GM19238 (cell line): ENCODE data around the gene FAM174C.
A peak's percentile ranks its signal among the peaks of the same experiment; 100 is the strongest.
"Not testable (repeated sequence)": the region's sequence is repeated elsewhere in the genome, so short reads cannot be mapped to it uniquely, and the experiment has no call there.

Experiments used
- DNase-seq: peaks from one replicate; pipeline ENCODE4 v3.0.0; 2011; ENCODE audit warnings: low spot score; ENCODE audit not compliant: insufficient read length

FAM174C gene

GRCh38 chr19:1237027-1237659, 38.2 kb upstream of the FAM174C start:
- no peak for DNase-seq

GRCh38 chr19:1237754-1238368, 37.5 kb upstream of the FAM174C start, which contains the start of gene CBARP:
CBARP (minus strand) TSS chr19:1238005; CDS start chr19:1236100, 1,905 bp downstream.
- DNase-seq: no peak

DNA sequence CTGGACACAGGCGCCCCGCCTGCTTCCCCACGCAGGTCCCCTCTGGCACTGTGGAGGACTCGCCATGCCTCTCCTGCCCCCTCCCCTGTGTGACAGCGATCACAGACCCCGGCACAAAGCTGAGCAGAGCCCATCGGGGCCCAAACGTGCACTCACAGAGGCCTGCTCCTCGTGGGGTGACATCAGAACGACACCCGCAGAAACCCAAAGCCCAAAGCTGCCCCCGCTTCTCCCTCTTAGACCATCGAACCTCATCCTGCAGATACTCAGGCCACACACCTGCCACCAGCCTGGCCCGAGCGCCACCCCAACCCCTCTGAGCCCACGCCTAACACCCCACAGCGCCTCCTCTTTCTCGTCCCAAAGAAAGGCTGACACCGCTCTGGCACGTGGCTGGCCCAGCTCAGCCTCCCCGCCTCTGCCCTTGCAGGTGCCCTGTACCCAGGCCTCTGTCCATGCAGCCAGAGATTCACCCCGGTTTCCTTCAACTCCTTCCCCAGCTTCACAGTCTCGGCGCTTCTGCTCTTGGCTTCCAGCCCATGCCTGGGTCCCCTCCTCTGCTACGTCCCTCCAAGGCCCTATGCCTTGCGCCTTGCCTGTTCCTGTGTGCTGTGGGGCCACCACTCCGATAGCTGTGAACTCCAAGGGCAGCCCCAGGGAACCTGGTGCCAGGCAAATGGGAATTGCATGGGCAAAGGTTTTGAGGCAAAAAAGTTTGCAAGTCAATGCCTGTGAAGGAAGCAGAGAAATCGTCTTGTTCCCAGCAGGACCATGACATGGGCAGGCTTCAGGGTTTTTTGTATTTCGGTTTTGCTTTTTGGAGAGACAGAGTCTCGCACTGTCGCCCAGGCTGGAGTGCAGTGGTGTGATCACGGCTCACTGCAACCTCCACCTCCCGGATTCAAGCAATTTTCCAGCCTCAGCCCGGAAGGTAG, 36.7 kb upstream of the FAM174C start:
- DNase-seq: no peak

DNA sequence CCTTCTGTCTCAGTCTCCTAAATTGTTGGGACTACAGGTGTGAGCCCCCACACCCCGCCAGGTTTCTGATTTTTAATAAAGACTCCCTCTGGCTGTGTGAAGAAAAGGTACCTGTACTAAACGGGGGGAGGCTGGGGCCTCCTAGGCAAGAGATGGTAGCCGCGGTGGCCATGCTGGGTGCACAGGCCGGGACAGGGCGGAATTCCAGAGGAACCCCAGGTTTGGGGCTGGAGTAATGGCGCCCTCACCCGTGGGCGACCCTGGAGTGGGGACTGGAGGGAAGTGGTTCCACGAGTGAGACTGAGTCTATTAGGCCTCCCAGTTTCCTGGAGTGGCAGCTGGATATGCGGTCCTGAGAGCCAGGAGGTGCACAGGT, 35.9 kb upstream of the FAM174C start:
- no peak for DNase-seq

GRCh38 chr19:1239796-1240737, 35.3 kb upstream of the FAM174C start:
- DNase-seq: peak; percentile 100

GRCh38 chr19:1240925-1241324, 34.4 kb upstream of the FAM174C start:
- no peak for DNase-seq

DNA sequence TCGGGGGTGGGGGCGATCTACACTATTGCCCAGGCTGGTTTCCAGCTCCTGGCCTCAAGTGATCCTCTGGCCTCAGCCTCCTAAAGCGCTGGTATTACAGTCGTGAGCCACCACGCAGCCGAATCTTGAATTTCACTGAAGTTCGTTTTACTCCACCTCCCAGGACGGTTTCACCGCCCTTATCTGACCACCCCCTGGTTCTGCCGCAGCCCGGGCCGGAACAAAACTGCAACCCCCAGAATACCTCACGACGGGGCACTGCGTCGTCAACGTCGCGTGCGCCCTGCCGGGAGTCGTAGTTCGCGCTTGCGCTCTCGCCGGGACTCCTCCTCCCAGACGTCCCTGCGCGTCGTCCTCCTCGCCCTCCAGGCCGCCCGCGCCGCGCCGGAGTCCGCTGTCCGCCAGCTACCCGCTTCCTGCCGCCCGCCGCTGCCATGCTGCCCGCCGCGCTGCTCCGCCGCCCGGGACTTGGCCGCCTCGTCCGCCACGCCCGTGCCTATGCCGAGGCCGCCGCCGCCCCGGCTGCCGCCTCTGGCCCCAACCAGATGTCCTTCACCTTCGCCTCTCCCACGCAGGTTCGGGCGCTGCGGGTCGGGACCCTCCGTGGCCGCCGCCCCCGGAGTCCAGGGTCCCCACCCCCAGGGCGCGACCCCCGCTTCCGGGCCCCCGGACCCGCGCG, 33.8 kb upstream of the FAM174C start, which contains the start of gene ATP5F1D:
TSS of gene ATP5F1D (plus strand) at position 335 of the 679 bp plus-strand sequence. CDS start at position 435, 100 bp downstream.
- peak; percentile 100 for DNase-seq

- DNase-seq: peak; percentile 96
Observed at GRCh38 chr19:1243768-1244692, 31.3 kb upstream of the FAM174C start.

GRCh38 chr19:1244693-1245451, 30.5 kb upstream of the FAM174C start:
- DNase-seq: no peak

GRCh38 chr19:1245494-1246264, 29.7 kb upstream of the FAM174C start:
- no peak for DNase-seq

DNA sequence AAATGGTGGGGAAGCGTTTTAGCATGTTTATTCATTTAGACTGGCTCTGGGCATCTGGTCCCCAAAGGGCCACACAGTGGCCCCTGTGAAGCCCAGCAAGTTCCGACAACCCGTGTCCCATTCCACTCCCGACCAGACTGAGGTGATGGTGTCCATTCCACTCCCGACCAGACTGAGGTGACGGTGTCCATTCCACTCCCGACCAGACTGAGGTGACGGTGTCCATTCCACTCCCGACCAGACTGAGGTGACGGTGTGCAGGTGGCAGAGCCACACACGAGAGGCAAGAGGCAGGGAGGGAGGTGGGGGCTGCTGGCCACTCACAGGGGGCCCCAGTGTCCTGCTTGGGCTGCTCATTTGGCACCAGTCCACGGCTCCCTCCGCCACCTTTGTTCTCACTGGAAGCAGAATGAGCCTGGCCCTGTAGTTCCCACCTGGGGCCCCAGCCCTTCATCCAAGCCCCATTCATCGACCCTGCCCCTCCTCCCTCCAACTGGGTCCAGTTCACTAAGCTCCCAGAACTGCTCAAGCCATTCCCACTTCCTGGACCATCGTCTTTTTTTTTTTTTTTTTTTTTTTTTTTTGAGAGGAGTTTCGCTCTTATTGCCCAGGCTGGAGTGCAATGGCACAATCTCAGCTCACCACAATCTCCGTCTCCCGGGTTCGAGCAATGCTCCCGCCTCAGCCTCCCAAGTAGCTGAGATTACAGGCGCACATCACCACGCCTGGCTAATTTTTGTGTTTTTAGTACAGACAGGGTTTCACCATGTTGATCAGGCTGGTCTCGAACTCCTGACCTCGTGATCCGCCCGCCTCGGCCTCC, 28.9 kb upstream of the FAM174C start:
- DNase-seq: not testable (repeated sequence)

DNA sequence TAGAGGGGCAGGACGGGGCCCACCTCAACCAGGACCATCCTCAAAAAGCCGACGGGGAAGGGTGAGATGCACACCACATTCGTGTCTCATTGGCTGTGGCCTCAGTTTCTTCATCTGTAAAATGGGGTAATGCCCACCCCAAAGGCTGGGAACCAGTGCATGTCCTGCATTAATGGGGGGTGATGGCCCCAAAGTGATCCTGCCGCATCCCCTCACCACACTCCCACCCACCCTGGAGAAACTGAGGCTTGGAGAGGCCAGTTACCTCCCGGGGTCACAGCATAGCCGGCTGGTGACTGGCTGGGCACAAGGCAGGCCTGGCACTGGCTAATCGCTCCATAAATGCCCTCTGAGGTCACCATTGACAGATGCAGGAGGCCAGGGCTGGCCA, 27.6 kb upstream of the FAM174C start:
- DNase-seq: no peak

DNA sequence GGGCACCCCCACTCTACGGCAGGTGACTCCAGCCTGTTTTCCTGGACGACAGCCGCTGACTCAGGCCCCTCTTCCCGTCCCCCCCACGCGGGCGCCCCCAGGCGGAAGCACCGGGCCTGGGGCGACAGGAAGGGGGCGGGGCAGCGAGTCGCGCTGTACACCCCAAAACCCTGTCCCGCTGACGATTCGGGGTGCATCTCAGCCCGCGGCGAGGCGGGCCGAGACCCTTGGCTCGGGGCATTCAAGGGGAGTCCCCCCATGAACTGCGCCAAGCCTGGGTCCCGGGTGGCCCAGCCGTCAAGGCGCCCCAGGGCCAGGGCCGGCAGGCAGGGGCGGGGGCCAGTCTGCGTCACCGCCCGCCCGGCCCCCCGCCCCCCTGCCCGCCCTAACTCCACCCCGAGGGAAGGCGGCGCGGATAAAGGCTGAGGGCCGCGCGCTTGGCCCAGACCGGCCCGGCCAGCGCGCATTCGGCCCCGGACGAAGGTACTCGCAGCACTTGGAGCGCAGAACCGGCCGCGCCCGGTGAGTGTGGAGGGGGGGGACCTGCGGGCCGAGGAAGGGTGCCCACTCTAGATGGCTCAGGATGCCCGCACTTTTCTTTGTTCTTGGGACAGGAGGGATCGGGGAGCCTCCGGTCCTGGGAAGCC, 27.1 kb upstream of the FAM174C start, which contains the start of gene MIDN:
TSS of gene MIDN (plus strand) at position 445 of the 647 bp plus-strand sequence. CDS start 1,714 bp downstream, outside the sequence.
- DNase-seq: peak; percentile 75

- peak; percentile 77 for DNase-seq
Observed at GRCh38 chr19:1248786-1249297, 26.5 kb upstream of the FAM174C start.

DNA sequence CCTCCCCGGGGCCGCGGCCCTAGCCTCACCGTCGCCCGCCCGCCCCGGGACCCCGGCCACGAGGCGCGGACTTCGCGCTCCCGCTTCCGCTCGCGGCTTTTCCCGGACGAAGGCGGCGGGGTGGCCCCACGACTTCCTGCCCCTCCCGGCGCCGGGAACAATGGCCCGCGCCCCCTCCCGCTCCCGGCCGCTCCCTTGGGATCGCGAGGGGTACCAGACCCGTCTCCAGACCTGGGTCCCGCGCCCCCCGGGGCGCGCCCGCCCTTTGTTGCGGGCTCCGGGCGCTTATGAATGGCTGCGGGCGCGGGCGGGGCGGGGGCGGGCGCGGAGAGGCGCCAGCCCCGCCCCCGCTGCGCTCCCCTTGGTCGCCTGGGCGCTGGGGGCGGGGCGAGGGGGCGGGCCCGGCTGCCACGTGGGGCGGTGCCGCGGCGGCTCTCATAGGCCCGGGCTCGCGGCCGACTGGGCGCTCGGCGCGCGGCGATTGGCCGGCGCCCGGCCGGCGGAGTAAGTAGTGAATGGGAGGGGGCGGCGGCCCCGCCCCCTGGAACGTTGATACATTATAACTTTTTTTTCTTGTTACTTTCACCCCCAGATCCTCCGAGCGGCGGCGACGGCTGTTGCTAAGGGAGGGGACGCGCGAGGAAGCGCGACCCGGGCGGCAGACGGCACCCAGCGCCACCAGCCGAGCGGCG, 25.9 kb upstream of the FAM174C start:
- DNase-seq: peak; percentile 99
